KOPT-K1 (cell line): ENCODE results near the gene SCAPER.
"Not testable (repeated sequence)": the region's sequence is repeated elsewhere in the genome, so short reads cannot be mapped to it uniquely, and the experiment has no call there.

Experiments used
- H3K27ac ChIP-seq: fragments of 200-600 bp; sonication (generic); 2 replicates; pipeline ENCODE4 v1.5.1; 2016; ENCODE audit warnings: antibody characterized with exemption, mild to moderate bottlenecking, low read depth, low read length; ENCODE audit not compliant: poor library complexity, severe bottlenecking
- H3K36me3 ChIP-seq: fragments of 200-600 bp; sonication (generic); 2 replicates; pipeline ENCODE4 v1.5.1; 2017; ENCODE audit warnings: antibody characterized with exemption, mild to moderate bottlenecking, low read length, moderate library complexity; ENCODE audit not compliant: insufficient read depth
- H3K9me3 ChIP-seq: fragments of 200-600 bp; sonication (generic); 2 replicates; pipeline ENCODE4 v1.5.1; 2017; ENCODE audit warnings: antibody characterized with exemption, low read length, mild to moderate bottlenecking; ENCODE audit not compliant: insufficient read depth, poor library complexity, severe bottlenecking

The SCAPER gene

GRCh38 chr15:76795217-76795616 is 109.9 kb downstream of the SCAPER start:
- Histone ChIP-seq H3K27ac (no peak overlapping the region), H3K9me3 (peaks cover 10% of the 10 kb centered on the region), H3K36me3 (peaks cover 69% of the 10 kb centered on the region)

DNA sequence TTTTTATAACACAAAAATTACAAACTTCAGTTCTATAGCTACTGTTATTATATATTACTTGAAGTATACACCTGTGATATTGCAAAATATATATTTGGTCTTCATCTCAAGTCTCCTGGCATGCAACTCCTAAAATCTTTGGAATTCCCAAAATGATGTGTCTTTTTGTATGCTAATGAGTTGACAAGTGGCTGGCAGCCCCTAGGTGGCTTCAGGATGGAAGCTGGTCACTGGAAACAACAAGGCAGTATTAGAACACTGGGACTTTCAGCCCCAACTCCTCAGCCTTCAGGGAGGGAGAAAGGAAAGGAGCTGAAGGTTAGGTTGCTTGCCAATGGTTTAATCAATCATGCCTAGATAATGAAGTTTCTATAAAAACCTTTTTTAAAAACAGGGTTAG is 112.0 kb downstream of the SCAPER start:
- Histone ChIP-seq H3K9me3 (peaks cover 10% of the 10 kb centered on the region), H3K36me3 (peaks cover 62% of the 10 kb centered on the region), H3K27ac (no peak overlapping the region)

DNA sequence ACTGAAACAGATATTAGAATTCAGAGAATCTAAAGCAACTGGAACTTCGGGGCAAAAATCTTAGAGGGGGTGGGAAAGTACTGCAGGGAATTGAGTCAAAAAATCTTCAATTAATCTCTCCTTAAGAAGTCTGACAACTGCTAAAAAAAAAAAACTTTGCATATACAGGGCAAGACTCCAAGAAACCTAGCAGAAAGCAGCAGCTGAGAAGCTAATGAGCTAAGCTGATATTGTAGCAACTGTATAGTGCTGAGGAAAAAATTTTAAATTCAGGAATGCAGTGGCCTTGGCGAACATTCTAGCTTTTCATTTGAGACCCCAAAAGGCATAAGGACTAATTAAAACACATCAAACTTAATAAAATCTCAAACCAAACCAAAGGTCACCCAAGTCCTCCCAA is 113.6 kb downstream of the SCAPER start:
- H3K27ac ChIP-seq, result no peak overlapping the region
- H3K9me3 ChIP-seq, result peaks cover 10% of the 10 kb centered on the region
- peaks cover 53% of the 10 kb centered on the region for H3K36me3 ChIP-seq

- H3K9me3 ChIP-seq, result peaks cover 10% of the 10 kb centered on the region
- no peak overlapping the region for H3K27ac ChIP-seq
- H3K36me3 ChIP-seq, result peaks cover 34% of the 10 kb centered on the region
Measured at GRCh38 chr15:76787273-76787672, 117.9 kb downstream of the SCAPER start.

- Histone ChIP-seq H3K36me3 (peaks cover 8% of the 10 kb centered on the region), H3K27ac (no peak overlapping the region), H3K9me3 (peaks cover 7% of the 10 kb centered on the region)
Measured at GRCh38 chr15:76776969-76777368, 128.2 kb downstream of the SCAPER start.

DNA sequence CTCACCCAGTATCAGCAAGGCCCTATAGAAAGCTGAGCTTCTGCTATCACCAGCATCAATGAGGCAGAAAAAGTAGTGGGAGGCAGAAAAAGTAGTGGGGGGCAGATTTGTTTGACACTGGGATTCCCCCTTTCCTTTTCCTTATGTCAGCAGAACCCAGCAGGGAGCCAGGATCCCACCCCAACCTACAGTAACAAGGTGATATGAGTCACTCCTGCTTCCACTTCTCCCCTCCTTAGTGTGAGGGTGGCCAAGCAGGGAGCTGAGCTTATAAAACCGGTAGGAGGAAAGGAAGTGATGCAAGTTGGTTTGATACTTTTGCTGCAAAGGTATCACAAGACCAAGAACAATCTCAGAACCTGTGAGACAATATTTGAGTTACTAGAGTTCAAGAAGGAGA is 128.7 kb downstream of the SCAPER start:
- no peak overlapping the region for H3K27ac ChIP-seq
- H3K9me3 ChIP-seq, result peaks cover 7% of the 10 kb centered on the region
- H3K36me3 ChIP-seq, result peaks cover 13% of the 10 kb centered on the region

DNA sequence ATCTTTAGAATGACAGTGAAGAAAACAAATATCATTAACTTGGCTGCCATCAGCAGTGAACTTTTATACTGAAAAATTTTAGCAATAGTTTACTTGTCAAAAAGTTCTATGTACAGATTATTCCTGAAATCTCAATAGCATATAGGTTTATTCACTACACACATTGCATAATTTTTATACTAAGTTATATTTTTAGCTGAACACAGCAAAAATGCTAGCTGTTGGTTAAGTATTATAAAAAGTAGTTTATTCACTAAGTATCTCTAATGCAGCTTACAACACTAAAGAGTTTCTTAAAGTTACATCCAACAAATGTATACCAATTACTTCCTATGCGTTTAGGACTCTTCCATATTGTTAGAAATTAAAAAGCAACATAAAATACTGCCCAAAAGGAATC is 131.9 kb downstream of the SCAPER start:
- H3K27ac ChIP-seq, result no peak overlapping the region
- peaks cover 7% of the 10 kb centered on the region for H3K9me3 ChIP-seq
- peaks cover 19% of the 10 kb centered on the region for H3K36me3 ChIP-seq

GRCh38 chr15:76772776-76773175 is 132.4 kb downstream of the SCAPER start:
- Histone ChIP-seq H3K27ac (no peak overlapping the region), H3K9me3 (peaks cover 7% of the 10 kb centered on the region), H3K36me3 (peaks cover 19% of the 10 kb centered on the region)

- Histone ChIP-seq H3K27ac (no peak overlapping the region), H3K9me3 (peaks cover 14% of the 10 kb centered on the region), H3K36me3 (peaks cover 78% of the 10 kb centered on the region)
Measured at GRCh38 chr15:76764004-76764403, 141.1 kb downstream of the SCAPER start.

DNA sequence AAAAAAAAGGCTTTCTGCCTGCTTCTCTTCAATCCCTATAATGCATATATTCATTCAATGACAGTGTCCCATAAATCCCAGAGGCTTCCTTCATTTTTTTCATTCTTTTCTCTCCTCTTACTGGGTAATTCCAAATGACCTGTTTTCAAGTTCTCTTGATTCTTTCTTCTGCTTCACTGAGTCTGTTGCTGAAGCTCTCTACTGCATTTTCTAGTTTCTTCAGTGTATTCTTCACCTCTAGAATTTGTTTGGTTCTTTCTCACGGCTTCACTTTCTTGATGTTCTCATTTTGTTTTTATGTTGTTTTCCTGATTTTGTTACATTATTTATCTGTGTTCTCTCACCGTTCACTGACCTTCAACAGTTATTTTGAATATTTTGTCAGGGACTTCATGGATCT is 141.6 kb downstream of the SCAPER start:
- peaks cover 14% of the 10 kb centered on the region for H3K9me3 ChIP-seq
- no peak overlapping the region for H3K27ac ChIP-seq
- H3K36me3 ChIP-seq, result peaks cover 79% of the 10 kb centered on the region

DNA sequence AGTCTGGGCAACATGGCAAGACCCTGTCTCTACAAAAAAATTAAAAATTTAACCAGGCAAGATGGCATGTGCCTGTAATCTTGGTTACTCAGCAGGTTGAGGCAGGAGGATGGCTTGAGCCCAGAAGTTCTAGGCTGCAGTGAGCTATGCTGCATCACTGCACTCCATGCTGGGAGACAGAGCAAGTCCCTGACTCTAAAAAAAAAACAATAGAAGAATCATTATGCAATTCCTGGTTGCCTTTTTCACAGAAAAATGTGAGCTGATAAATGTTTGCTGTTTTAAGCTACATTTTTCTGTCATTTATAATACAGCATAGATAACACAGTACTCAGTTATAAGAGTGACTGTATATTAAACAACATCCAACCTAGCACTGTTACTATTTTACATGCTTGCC is 148.8 kb downstream of the SCAPER start:
- peaks cover 31% of the 10 kb centered on the region for H3K36me3 ChIP-seq
- no peak overlapping the region for H3K27ac ChIP-seq
- H3K9me3 ChIP-seq, result no peaks in the 10 kb centered on the region

- H3K36me3 ChIP-seq, result peaks cover 8% of the 10 kb centered on the region
- H3K27ac ChIP-seq, result no peak overlapping the region
- no peaks in the 10 kb centered on the region for H3K9me3 ChIP-seq
Measured at GRCh38 chr15:76753771-76754170, 151.4 kb downstream of the SCAPER start.

GRCh38 chr15:76753131-76753530 is 152.0 kb downstream of the SCAPER start:
- Histone ChIP-seq H3K9me3 (no peaks in the 10 kb centered on the region), H3K36me3 (peaks cover 9% of the 10 kb centered on the region), H3K27ac (no peak overlapping the region)

DNA sequence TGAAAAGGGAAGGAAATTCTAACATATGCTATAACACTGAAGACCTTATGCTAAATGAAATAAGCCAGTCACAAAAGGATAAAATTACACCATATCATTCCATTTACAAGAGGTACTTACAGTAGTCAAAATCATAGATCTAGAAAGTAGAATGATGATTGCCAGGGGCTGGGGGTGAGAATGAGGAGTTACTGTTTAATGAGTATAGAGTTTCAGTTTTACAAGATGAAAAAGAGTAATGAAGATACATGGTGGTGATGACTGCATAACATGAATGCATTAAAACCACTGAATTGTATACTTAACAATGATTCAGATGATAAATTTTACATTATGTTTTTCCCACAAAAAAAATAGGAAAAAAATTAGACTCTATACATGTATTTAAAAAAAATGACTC is 152.6 kb downstream of the SCAPER start:
- Histone ChIP-seq H3K27ac (no peak overlapping the region), H3K36me3 (peaks cover 14% of the 10 kb centered on the region), H3K9me3 (no peaks in the 10 kb centered on the region)

DNA sequence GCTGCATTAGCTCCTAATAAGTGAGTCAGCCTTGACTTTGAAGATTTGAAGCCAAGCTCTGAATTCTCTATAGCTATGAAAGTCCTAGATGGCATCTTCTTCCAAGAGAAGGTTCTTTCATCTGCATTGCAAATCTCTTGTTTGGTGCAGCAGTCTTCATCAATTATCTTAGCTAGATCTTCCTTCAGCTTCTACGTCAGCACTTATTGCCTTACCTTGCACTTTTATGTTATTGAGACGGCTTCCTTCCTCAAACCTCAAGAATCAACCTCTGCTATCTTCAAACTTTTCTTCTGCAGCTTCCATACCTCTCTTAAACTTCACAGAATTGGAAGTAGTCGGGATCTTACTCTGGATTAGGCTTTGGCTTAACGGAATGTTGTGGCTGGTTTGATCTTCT is 167.6 kb downstream of the SCAPER start:
- Histone ChIP-seq H3K27ac (no peak overlapping the region), H3K9me3 (no peaks in the 10 kb centered on the region), H3K36me3 (peaks cover 38% of the 10 kb centered on the region)

- not testable (repeated sequence) for H3K27ac ChIP-seq, H3K9me3 ChIP-seq
- H3K36me3 ChIP-seq, result peaks cover 45% of the 10 kb centered on the region
Measured at GRCh38 chr15:76732321-76732720, 172.8 kb downstream of the SCAPER start.

- Histone ChIP-seq H3K27ac (no peak overlapping the region), H3K9me3 (peaks cover 9% of the 10 kb centered on the region), H3K36me3 (peaks cover 53% of the 10 kb centered on the region)
Measured at GRCh38 chr15:76730262-76730661, 174.9 kb downstream of the SCAPER start.
